ENCODE measurements around the gene CRIP2.

DNA sequence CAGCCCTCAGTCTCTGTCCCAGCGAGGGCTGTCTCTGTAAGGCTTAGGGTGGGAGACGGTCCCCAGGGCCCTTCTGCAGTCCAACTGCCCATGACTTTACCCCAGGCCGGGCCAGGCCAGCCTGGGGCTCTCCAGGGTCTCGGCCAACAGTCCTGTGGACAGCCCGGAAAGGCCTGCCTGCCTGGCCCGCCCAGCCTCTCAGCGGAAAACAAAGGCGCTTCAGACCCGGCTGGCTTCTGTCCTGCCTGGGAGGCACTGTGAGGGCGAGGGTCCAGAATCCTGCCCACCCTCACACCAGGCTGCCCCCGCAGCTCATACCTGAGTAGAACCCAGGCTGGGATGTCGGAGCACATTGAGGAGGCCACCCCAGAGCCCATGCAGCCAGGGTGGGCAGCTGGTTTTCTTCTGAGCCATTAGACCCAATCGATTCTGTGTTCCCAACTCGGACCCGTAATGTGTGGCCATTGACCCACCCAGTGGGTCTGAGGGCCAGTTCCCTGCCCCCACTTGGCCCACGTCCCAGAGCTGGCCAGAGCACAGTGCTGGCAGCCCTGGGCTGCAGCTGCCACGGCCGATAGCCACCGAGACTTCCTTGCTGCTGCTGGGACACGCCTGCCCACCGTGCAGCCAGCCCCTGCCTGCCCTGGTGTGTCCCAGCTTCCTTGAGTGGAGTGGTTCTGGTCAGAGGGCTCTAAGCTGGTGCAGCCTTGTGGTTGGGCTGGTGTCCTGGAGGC lies 1.6 kb downstream of the CRIP2 start:
- TF ChIP-seq, protein P1, sequence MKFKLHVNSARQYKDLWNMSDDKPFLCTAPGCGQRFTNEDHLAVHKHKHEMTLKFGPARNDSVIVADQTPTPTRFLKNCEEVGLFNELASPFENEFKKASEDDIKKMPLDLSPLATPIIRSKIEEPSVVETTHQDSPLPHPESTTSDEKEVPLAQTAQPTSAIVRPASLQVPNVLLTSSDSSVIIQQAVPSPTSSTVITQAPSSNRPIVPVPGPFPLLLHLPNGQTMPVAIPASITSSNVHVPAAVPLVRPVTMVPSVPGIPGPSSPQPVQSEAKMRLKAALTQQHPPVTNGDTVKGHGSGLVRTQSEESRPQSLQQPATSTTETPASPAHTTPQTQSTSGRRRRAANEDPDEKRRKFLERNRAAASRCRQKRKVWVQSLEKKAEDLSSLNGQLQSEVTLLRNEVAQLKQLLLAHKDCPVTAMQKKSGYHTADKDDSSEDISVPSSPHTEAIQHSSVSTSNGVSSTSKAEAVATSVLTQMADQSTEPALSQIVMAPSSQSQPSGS (IDR thresholded peaks at IDR 0.05; ENCODE audit: low read length) = no peak
- TF ChIP-seq, protein P2, sequence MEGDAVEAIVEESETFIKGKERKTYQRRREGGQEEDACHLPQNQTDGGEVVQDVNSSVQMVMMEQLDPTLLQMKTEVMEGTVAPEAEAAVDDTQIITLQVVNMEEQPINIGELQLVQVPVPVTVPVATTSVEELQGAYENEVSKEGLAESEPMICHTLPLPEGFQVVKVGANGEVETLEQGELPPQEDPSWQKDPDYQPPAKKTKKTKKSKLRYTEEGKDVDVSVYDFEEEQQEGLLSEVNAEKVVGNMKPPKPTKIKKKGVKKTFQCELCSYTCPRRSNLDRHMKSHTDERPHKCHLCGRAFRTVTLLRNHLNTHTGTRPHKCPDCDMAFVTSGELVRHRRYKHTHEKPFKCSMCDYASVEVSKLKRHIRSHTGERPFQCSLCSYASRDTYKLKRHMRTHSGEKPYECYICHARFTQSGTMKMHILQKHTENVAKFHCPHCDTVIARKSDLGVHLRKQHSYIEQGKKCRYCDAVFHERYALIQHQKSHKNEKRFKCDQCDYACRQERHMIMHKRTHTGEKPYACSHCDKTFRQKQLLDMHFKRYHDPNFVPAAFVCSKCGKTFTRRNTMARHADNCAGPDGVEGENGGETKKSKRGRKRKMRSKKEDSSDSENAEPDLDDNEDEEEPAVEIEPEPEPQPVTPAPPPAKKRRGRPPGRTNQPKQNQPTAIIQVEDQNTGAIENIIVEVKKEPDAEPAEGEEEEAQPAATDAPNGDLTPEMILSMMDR (IDR thresholded peaks at IDR 0.05 in 2 of 3, conservative IDR thresholded peaks at IDR 0.05 in 1 of 3; ENCODE audit: control insufficient read depth in 2 of 3, extremely low read depth in 1 of 3, insufficient read depth in 1 of 3, low read depth in 3 of 3, low read length in 3 of 3) = no peak
- no peak for TF ChIP-seq EZH2 (IDR thresholded peaks at IDR 0.05; ENCODE audit: borderline replicate concordance, control insufficient read depth, low read depth, low read length)
- no peak for TF ChIP-seq LARP7 (IDR thresholded peaks at IDR 0.05)
